ENCODE measurements around the gene GTPBP8.

GTPBP8 gene

DNA sequence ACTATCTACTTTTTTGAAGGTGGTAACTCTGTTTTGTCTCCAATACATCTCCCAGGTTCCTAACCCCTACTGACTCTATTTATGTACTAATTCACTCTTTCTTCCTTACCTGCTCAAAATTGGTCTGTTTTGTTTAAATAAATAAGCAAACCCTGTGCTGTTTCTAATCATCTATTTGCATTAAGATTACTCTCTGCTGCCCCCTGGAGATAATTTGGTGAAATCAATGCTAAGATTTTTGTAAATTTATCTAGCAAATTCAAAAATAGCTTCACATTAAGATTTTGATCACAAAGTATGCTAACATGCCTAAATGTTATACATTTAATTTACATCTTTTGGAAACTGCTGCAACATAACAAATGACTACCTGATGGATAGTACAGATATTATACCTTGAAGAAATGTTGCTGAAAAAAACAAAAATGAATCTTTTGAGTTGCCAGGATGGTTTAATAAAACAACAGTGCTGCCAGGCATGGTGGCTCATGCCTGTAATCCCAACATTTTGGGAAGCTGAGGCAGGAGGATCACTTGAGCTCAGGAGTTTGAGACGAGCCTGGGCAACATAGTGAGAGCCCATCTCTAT is 11.4 kb upstream of the GTPBP8 start:
- Histone ChIP-seq H3K4me3 (ENCODE audit: low read depth, low read length) (no peak overlapping the region), H3K27ac (ENCODE audit: extremely low read depth, low read depth, low read length) (no peak overlapping the region), H3K36me3 (ENCODE audit: control insufficient read depth in 2 of 2, insufficient read depth in 1 of 2, low read length in 2 of 2) (no peaks in the 10 kb centered on the region), H3K9me3 (ENCODE audit: control insufficient read depth, insufficient read depth, low read depth, low read length) (no peaks in the 10 kb centered on the region), H3K4me1 (ENCODE audit: control insufficient read depth, insufficient read depth, low read length) (no peaks in the 10 kb centered on the region; the same call in 1 of the 2 replicates)
- TF ChIP-seq ZNF654 (tag by site-specific recombination; IDR thresholded peaks at IDR 0.05; ENCODE audit: low read depth) (peak; percentile 26), ZNF274 (IDR thresholded peaks at IDR 0.05; ENCODE audit: low read length) (no peak), ZNF274 (tag by site-specific recombination; IDR thresholded peaks at IDR 0.05; ENCODE audit: borderline replicate concordance) (no peak)
- ChIA-PET POLR2A (no interaction called here), CTCF (interaction anchor here (0.6 to 3.1 kb wide), 23 partner anchors 8 to 1992 kb away, joined by 3 to 24 read pairs (median 3); no protein-coding TSS in a partner anchor)

DNA sequence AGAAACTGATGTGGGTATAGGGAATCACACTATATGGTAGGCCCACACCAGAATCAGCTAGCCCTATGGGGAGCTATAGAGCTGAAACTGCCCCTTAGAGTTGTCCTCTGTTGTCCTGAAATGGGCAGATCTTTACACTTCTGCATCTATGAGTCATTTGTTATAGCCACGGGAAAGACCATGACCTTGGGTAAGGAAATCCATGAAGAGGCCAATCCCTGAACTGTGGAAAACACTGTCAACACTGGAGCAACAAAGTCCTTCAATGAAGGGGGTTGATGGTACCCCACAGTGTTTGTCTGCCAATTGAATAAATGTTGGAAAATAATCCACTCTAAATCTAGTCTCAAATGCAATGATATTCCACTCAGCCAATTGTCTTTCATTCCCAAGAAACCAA is 10.7 kb upstream of the GTPBP8 start:
- Histone ChIP-seq H3K9me3 (ENCODE audit: control insufficient read depth, insufficient read depth, low read depth, low read length) (no peaks in the 10 kb centered on the region), H3K36me3 (ENCODE audit: control insufficient read depth in 2 of 2, insufficient read depth in 1 of 2, low read length in 2 of 2) (no peaks in the 10 kb centered on the region), H3K4me1 (ENCODE audit: control insufficient read depth, insufficient read depth, low read length) (no peaks in the 10 kb centered on the region; the same call in 1 of the 2 replicates), H3K4me3 (ENCODE audit: low read depth, low read length) (no peak overlapping the region), H3K27ac (ENCODE audit: extremely low read depth, low read depth, low read length) (no peak overlapping the region)
- TF ChIP-seq PRDM1 (tag by site-specific recombination; IDR thresholded peaks at IDR 0.05) (no peak), ZFP41 (tag by site-specific recombination; IDR thresholded peaks at IDR 0.05; ENCODE audit: borderline replicate concordance) (no peak), ZNF777 (tag by site-specific recombination; IDR thresholded peaks at IDR 0.05; ENCODE audit: borderline replicate concordance) (no peak), ZNF48 (tag by site-specific recombination; IDR thresholded peaks at IDR 0.05) (no peak), ZNF16 (tag by site-specific recombination; IDR thresholded peaks at IDR 0.05; ENCODE audit: low read depth) (no peak)
- TF ChIP-seq, protein P1, sequence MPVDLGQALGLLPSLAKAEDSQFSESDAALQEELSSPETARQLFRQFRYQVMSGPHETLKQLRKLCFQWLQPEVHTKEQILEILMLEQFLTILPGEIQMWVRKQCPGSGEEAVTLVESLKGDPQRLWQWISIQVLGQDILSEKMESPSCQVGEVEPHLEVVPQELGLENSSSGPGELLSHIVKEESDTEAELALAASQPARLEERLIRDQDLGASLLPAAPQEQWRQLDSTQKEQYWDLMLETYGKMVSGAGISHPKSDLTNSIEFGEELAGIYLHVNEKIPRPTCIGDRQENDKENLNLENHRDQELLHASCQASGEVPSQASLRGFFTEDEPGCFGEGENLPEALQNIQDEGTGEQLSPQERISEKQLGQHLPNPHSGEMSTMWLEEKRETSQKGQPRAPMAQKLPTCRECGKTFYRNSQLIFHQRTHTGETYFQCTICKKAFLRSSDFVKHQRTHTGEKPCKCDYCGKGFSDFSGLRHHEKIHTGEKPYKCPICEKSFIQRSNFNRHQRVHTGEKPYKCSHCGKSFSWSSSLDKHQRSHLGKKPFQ (tag by site-specific recombination; IDR thresholded peaks at IDR 0.05): no peak
- ChIA-PET POLR2A (no interaction called here), CTCF (interaction anchor here (0.6 to 3.1 kb wide), 10 partner anchors 11 to 1991 kb away, joined by 3 to 24 read pairs (median 4); partner anchors contain the start of gene GTPBP8)

DNA sequence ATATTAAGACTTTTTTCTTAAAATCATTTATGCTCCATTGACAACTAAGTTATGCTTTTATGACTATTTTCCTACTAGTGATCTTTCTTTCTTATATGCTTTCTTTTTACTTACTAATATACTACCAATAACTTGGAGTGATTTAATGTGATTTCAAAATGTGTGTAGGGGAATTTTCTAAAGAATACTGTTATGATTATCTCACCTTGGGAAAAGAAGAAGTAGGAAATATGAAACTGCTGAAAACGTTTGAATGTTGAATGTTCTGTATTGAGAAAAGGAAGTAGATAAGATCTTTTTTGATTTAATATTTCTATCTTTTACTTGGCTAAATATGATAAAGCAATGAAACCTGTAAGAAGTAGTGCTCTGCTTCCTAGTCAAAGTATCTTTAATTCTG is 8.1 kb upstream of the GTPBP8 start:
- CTCF ChIA-PET: interaction anchor here (0.7 to 2.3 kb wide), 2 partner anchors 76 to 248 kb away, joined by 3 to 6 read pairs; no protein-coding TSS in a partner anchor
- no peak overlapping the region for H3K27ac ChIP-seq (ENCODE audit: extremely low read depth, low read depth, low read length)
- H3K36me3 ChIP-seq (ENCODE audit: control insufficient read depth in 2 of 2, insufficient read depth in 1 of 2, low read length in 2 of 2): no peaks in the 10 kb centered on the region
- H3K4me1 ChIP-seq (ENCODE audit: control insufficient read depth, insufficient read depth, low read length): no peaks in the 10 kb centered on the region; the same call in 1 of the 2 replicates
- POLR2A ChIA-PET: no interaction called here
- H3K4me3 ChIP-seq (ENCODE audit: low read depth, low read length): no peak overlapping the region
- H3K9me3 ChIP-seq (ENCODE audit: control insufficient read depth, insufficient read depth, low read depth, low read length): no peaks in the 10 kb centered on the region
- TF ChIP-seq, protein P1 (tag by site-specific recombination; IDR thresholded peaks at IDR 0.05): no peak
- TF ChIP-seq ZNF658 (tag by site-specific recombination; IDR thresholded peaks at IDR 0.05) (no peak), ZNF37A (tag by site-specific recombination; IDR thresholded peaks at IDR 0.05) (no peak), FEZF1 (tag by site-specific recombination; IDR thresholded peaks at IDR 0.05) (no peak), ZNF174 (tag by site-specific recombination; IDR thresholded peaks at IDR 0.05) (no peak), YY1 (tag by site-specific recombination; IDR thresholded peaks at IDR 0.05) (no peak), ZNF549 (tag by site-specific recombination; IDR thresholded peaks at IDR 0.05) (no peak), ZNF114 (tag by site-specific recombination; IDR thresholded peaks at IDR 0.05) (no peak), ZNF530 (tag by site-specific recombination; IDR thresholded peaks at IDR 0.05; ENCODE audit: low read depth) (no peak), ZNF48 (tag by site-specific recombination; IDR thresholded peaks at IDR 0.05) (no peak), ZNF146 (tag by site-specific recombination; IDR thresholded peaks at IDR 0.05) (no peak)
- TF ChIP-seq, protein P2, sequence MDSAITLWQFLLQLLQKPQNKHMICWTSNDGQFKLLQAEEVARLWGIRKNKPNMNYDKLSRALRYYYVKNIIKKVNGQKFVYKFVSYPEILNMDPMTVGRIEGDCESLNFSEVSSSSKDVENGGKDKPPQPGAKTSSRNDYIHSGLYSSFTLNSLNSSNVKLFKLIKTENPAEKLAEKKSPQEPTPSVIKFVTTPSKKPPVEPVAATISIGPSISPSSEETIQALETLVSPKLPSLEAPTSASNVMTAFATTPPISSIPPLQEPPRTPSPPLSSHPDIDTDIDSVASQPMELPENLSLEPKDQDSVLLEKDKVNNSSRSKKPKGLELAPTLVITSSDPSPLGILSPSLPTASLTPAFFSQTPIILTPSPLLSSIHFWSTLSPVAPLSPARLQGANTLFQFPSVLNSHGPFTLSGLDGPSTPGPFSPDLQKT (IDR thresholded peaks at IDR 0.05; ENCODE audit: borderline replicate concordance, low read depth, low read length): no peak

Data from HEK293 (cell line).